ENCODE measurements around the gene ARMH3.

The ARMH3 gene

DNA sequence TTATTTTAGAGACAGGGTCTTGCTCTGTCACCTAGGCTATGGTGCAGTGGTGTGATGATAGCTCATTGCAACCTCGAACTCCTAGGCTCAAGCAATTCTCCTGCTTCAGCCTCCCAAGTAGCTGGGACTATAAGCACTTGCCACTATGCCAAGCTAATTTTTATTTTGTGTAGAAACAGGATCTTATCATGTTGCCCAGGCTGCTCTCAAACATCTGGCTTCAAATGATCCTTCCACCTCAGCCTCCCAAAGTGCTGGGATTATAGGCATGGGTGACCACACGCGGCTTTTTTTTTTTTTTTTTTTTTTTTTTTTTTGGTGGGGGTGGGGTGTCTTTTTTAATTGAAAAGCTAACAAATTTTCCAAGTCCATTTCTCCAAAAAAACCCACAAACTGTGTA, 27.6 kb upstream of the ARMH3 start:
- no peak for TF ChIP-seq ZFX (IDR thresholded peaks at IDR 0.05)
- TF ChIP-seq, protein P1, sequence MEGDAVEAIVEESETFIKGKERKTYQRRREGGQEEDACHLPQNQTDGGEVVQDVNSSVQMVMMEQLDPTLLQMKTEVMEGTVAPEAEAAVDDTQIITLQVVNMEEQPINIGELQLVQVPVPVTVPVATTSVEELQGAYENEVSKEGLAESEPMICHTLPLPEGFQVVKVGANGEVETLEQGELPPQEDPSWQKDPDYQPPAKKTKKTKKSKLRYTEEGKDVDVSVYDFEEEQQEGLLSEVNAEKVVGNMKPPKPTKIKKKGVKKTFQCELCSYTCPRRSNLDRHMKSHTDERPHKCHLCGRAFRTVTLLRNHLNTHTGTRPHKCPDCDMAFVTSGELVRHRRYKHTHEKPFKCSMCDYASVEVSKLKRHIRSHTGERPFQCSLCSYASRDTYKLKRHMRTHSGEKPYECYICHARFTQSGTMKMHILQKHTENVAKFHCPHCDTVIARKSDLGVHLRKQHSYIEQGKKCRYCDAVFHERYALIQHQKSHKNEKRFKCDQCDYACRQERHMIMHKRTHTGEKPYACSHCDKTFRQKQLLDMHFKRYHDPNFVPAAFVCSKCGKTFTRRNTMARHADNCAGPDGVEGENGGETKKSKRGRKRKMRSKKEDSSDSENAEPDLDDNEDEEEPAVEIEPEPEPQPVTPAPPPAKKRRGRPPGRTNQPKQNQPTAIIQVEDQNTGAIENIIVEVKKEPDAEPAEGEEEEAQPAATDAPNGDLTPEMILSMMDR (conservative IDR thresholded peaks at IDR 0.05), result no peak

GRCh38 chr10:102072673-102073527, 16.9 kb upstream of the ARMH3 start:
- no peak for TF ChIP-seq ZFX (IDR thresholded peaks at IDR 0.05)
- TF ChIP-seq, protein P1 (conservative IDR thresholded peaks at IDR 0.05), result peak; percentile 95
- H3K27ac ChIP-seq, result no peak overlapping the region

More for the DNA sequence above, 27.6 kb upstream of the ARMH3 start:
- no peak overlapping the region for H3K27ac ChIP-seq

GRCh38 chr10:102069071-102069470, 13.1 kb upstream of the ARMH3 start:
- TF ChIP-seq ZFX (IDR thresholded peaks at IDR 0.05), result no peak
- TF ChIP-seq, protein P1 (conservative IDR thresholded peaks at IDR 0.05), result no peak
- H3K27ac ChIP-seq, result no peak overlapping the region

GRCh38 chr10:102068216-102068615, 12.2 kb upstream of the ARMH3 start:
- TF ChIP-seq, protein P1 (conservative IDR thresholded peaks at IDR 0.05), result no peak
- no peak for TF ChIP-seq ZFX (IDR thresholded peaks at IDR 0.05)
- H3K27ac ChIP-seq, result no peak overlapping the region

GRCh38 chr10:102067091-102067916, 11.3 kb upstream of the ARMH3 start:
- no peak for TF ChIP-seq ZFX (IDR thresholded peaks at IDR 0.05)
- TF ChIP-seq, protein P1 (conservative IDR thresholded peaks at IDR 0.05), result no peak
- H3K27ac ChIP-seq, result no peak overlapping the region

- TF ChIP-seq ZFX (IDR thresholded peaks at IDR 0.05), result no peak
- TF ChIP-seq, protein P1 (conservative IDR thresholded peaks at IDR 0.05), result no peak
- H3K27ac ChIP-seq, result peak overlapping the region; percentile 98
Observed at GRCh38 chr10:102066399-102067088, 10.6 kb upstream of the ARMH3 start.

All from C4-2B (cell line).